H9 (cell line): ENCODE measurements around the gene RBMS3. TPM values are rescaled to one million over a fixed set of nuclear protein-coding genes. Genes with fewer than 3 reads are reported as not detected.

Experiments used
- DNase-seq: peaks from one replicate; pipeline ENCODE4 v3.0.0-alpha.2; 2017
- H2AFZ ChIP-seq: one replicate; pipeline ENCODE4 v1.6.1; 2013; ENCODE audit warnings: mild to moderate bottlenecking, low read length, control low read depth, moderate library complexity
- H2AK5ac ChIP-seq: 2 replicates; pipeline ENCODE4 v1.6.1; 2013; ENCODE audit warnings: low read length, control low read depth, mixed read lengths; ENCODE audit not compliant: insufficient read length
- H2BK120ac ChIP-seq: one replicate; pipeline ENCODE4 v1.6.1; 2013; ENCODE audit warnings: low read depth, mild to moderate bottlenecking, low read length, control low read depth, inconsistent platforms; ENCODE audit not compliant: poor library complexity, severe bottlenecking
- H2BK12ac ChIP-seq: 2 replicates; pipeline ENCODE4 v1.6.1; 2013; ENCODE audit warnings: low read length, control low read depth, mixed read lengths, low read depth; ENCODE audit not compliant: insufficient read length
- H2BK15ac ChIP-seq: 2 replicates; pipeline ENCODE4 v1.6.1; 2013; ENCODE audit warnings: low read depth, low read length, control low read depth
- H2BK20ac ChIP-seq: one replicate; pipeline ENCODE4 v1.6.1; 2013; ENCODE audit warnings: low read depth, mild to moderate bottlenecking, low read length, control low read depth, inconsistent platforms; ENCODE audit not compliant: poor library complexity, severe bottlenecking
- H2BK5ac ChIP-seq: 2 replicates; pipeline ENCODE4 v1.6.1; 2013; ENCODE audit warnings: low read length, control low read depth, mixed read lengths; ENCODE audit not compliant: insufficient read length
- H3K14ac ChIP-seq: 2 replicates; pipeline ENCODE4 v1.6.1; 2013; ENCODE audit warnings: low read length, control low read depth; ENCODE audit not compliant: insufficient read depth
- H3K18ac ChIP-seq: 2 replicates; pipeline ENCODE4 v1.6.1; 2013; ENCODE audit warnings: low read depth, mild to moderate bottlenecking, mixed read lengths, low read length, control low read depth; ENCODE audit not compliant: insufficient read length
- H3K23ac ChIP-seq: 2 replicates; pipeline ENCODE4 v1.6.1; 2013; ENCODE audit warnings: low read length, control low read depth, mixed read lengths, low read depth; ENCODE audit not compliant: insufficient read length
- H3K23me2 ChIP-seq: 2 replicates; pipeline ENCODE4 v1.6.1; 2013; ENCODE audit warnings: low read depth, mild to moderate bottlenecking, mixed read lengths, low read length, control low read depth; ENCODE audit not compliant: insufficient read length, poor library complexity, severe bottlenecking
- H3K27ac ChIP-seq: 2 replicates; pipeline ENCODE4 v1.5.1; 2013; ENCODE audit warnings: low read length, control low read depth, mixed read lengths, low read depth; ENCODE audit not compliant: insufficient read length
- H3K27me3 ChIP-seq: 2 replicates; pipeline ENCODE4 v1.6.1; 2013; ENCODE audit warnings: low read length, control low read depth, inconsistent platforms; ENCODE audit not compliant: insufficient read depth
- H3K4ac ChIP-seq: 2 replicates; pipeline ENCODE4 v1.6.1; 2013; ENCODE audit warnings: low read depth, mild to moderate bottlenecking, control low read depth, inconsistent platforms, low read length, moderate library complexity
- H3K4me1 ChIP-seq: 2 replicates; pipeline ENCODE4 v1.6.1; 2013; ENCODE audit warnings: low read length, control low read depth, inconsistent platforms; ENCODE audit not compliant: insufficient read depth
- H3K4me2 ChIP-seq: 2 replicates; pipeline ENCODE4 v1.6.1; 2013; ENCODE audit warnings: low read length, control low read depth, mixed read lengths; ENCODE audit not compliant: insufficient read length, insufficient read depth
- H3K56ac ChIP-seq: 2 replicates; pipeline ENCODE4 v1.6.1; 2013; ENCODE audit warnings: low read depth, mild to moderate bottlenecking, mixed read lengths, low read length, control low read depth; ENCODE audit not compliant: insufficient read length
- H3K79me1 ChIP-seq: 2 replicates; pipeline ENCODE4 v1.6.1; 2013; ENCODE audit warnings: low read depth, mild to moderate bottlenecking, moderate library complexity, low read length, control low read depth, inconsistent platforms; ENCODE audit not compliant: insufficient read depth, poor library complexity, severe bottlenecking
- H3K79me2 ChIP-seq: 2 replicates; pipeline ENCODE4 v1.6.1; 2013; ENCODE audit warnings: low read length, control low read depth, inconsistent platforms; ENCODE audit not compliant: insufficient read depth
- H3K9ac ChIP-seq: 2 replicates; pipeline ENCODE4 v1.6.1; 2013; ENCODE audit warnings: low read length, control low read depth, mixed read lengths; ENCODE audit not compliant: insufficient read length; ENCODE audit errors: extremely low read depth
- H3K9me3 ChIP-seq: one replicate; pipeline ENCODE4 v1.6.1; 2013; ENCODE audit warnings: low read depth, low read length, inconsistent platforms; ENCODE audit not compliant: control insufficient read depth
- H3T11ph ChIP-seq: one replicate; pipeline ENCODE4 v1.6.1; 2013; ENCODE audit warnings: mild to moderate bottlenecking, low read length, control low read depth, inconsistent platforms
- H4K20me1 ChIP-seq: one replicate; pipeline ENCODE4 v1.6.1; 2013; ENCODE audit not compliant: control insufficient read depth, insufficient read length, insufficient read depth
- H4K5ac ChIP-seq: 2 replicates; pipeline ENCODE4 v1.6.1; 2013; ENCODE audit warnings: low read depth, mild to moderate bottlenecking, mixed read lengths, low read length, control low read depth; ENCODE audit not compliant: insufficient read length
- H4K8ac ChIP-seq: replicated peaks from 2 replicates; pipeline ENCODE4 v1.6.1; 2013; ENCODE audit warnings: low read length, control low read depth, mixed read lengths, low read depth; ENCODE audit not compliant: insufficient read length
- H4K91ac ChIP-seq: 2 replicates; pipeline ENCODE4 v1.6.1; 2013; ENCODE audit warnings: low read depth, mild to moderate bottlenecking, moderate library complexity, mixed read lengths, low read length, control low read depth; ENCODE audit not compliant: insufficient read length
- H3K27ac Mint-ChIP-seq, 3 experiments: 2 replicates in 2 of 3; 3 replicates in 1 of 3; pipeline ENCODE4 v1.8.0; 2020 to 2021; ENCODE audit warnings: mixed read lengths in 3 of 3, mild to moderate bottlenecking in 1 of 3, moderate library complexity in 1 of 3
- H3K27me3 Mint-ChIP-seq: 2 replicates; pipeline ENCODE4 v1.8.0; 2021; ENCODE audit warnings: low read depth, mild to moderate bottlenecking, moderate library complexity, mixed read lengths
- H3K36me3 Mint-ChIP-seq, 3 experiments: 2 replicates in 2 of 3; 3 replicates in 1 of 3; pipeline ENCODE4 v1.8.0; 2020 to 2021; ENCODE audit warnings: low read depth in 3 of 3, mixed read lengths in 3 of 3; ENCODE audit not compliant: insufficient read depth in 1 of 3
- H3K4me1 Mint-ChIP-seq, 2 experiments: 2 replicates each; pipeline ENCODE4 v1.8.0; 2020; ENCODE audit warnings: mixed read lengths in 2 of 2
- H3K4me3 Mint-ChIP-seq, 2 experiments: 2 replicates in 1 of 2; 3 replicates in 1 of 2; pipeline ENCODE4 v1.8.0; 2020 to 2021; ENCODE audit warnings: mild to moderate bottlenecking in 2 of 2, mixed read lengths in 2 of 2, moderate library complexity in 1 of 2
- H3K9me3 Mint-ChIP-seq, 2 experiments: 2 replicates in 1 of 2; 3 replicates in 1 of 2; pipeline ENCODE4 v1.8.0; 2020; ENCODE audit warnings: mild to moderate bottlenecking in 2 of 2, mixed read lengths in 2 of 2, moderate library complexity in 1 of 2
- WGBS: extraction: QIAGEN DNeasy Blood & Tissue Kit; methylation state at CpG from one replicate; pipeline ENCODE4 v1.1.7; 2013; ENCODE audit warnings: missing lambda C conversion rate, low lambda C conversion rate, mixed read lengths; ENCODE audit not compliant: insufficient read length; ENCODE audit errors: extremely low coverage; 5-methylcytosine and 5-hydroxymethylcytosine counted together
- total RNA-seq: library from RNA; stranded (reverse); gene quantifications from 2 replicates; pipeline ENCODE4 v1.2.1, GENCODE V29; 2021
- TF ChIP-seq, protein P1 (sequence below): fragments of 200-600 bp; sonication (generic); conservative IDR thresholded peaks from 3 replicates; pipeline ENCODE4 v1.8.0; 2021; ENCODE audit warnings: antibody characterized with exemption, mild to moderate bottlenecking

RBMS3 gene
- total RNA-seq, 1 experiment from 2014 or later = 8.1 TPM

- no peak overlapping the region for H3K56ac ChIP-seq
- H3K27ac ChIP-seq = peak overlapping the region; percentile 86
- no peak overlapping the region for H2AK5ac ChIP-seq
- H4K20me1 ChIP-seq = no peaks in the 10 kb centered on the region
- no peak overlapping the region for H3T11ph ChIP-seq
- Mint-ChIP-seq H3K4me1 (peaks cover 41 to 58% of the 10 kb centered on the region in 2 experiments), H3K9me3 (no peaks in the 10 kb centered on the region), H3K27me3 (no peaks in the 10 kb centered on the region), H3K36me3 (no peaks in the 10 kb centered on the region), H3K27ac (peak overlapping the region; percentile 31 to 95 (median 91); a peak in 5 of 7 replicates), H3K4me3 (no peak overlapping the region; a peak in 1 of 5 replicates)
- no peaks in the 10 kb centered on the region for H3K9me3 ChIP-seq
- H3K14ac ChIP-seq = no peak overlapping the region
- peaks cover 6% of the 10 kb centered on the region; the same call in 1 of the 2 replicates for H3K4me1 ChIP-seq
- no peak overlapping the region for H4K8ac ChIP-seq
- no peak overlapping the region for H3K18ac ChIP-seq
- no peak overlapping the region for H2BK12ac ChIP-seq
- no peaks in the 10 kb centered on the region for H3K23me2 ChIP-seq
- H2BK120ac ChIP-seq = no peak overlapping the region
- TF ChIP-seq, protein P1, sequence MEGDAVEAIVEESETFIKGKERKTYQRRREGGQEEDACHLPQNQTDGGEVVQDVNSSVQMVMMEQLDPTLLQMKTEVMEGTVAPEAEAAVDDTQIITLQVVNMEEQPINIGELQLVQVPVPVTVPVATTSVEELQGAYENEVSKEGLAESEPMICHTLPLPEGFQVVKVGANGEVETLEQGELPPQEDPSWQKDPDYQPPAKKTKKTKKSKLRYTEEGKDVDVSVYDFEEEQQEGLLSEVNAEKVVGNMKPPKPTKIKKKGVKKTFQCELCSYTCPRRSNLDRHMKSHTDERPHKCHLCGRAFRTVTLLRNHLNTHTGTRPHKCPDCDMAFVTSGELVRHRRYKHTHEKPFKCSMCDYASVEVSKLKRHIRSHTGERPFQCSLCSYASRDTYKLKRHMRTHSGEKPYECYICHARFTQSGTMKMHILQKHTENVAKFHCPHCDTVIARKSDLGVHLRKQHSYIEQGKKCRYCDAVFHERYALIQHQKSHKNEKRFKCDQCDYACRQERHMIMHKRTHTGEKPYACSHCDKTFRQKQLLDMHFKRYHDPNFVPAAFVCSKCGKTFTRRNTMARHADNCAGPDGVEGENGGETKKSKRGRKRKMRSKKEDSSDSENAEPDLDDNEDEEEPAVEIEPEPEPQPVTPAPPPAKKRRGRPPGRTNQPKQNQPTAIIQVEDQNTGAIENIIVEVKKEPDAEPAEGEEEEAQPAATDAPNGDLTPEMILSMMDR = no peak
- H3K4ac ChIP-seq = no peak overlapping the region
- H2BK5ac ChIP-seq = no peak overlapping the region
- H3K79me1 ChIP-seq = no peaks in the 10 kb centered on the region
- H2BK15ac ChIP-seq = no peak overlapping the region
- H2AFZ ChIP-seq = no peak overlapping the region
- H3K23ac ChIP-seq = no peak overlapping the region
- H2BK20ac ChIP-seq = no peak overlapping the region
- H3K27me3 ChIP-seq = no peaks in the 10 kb centered on the region
- no peak overlapping the region for H4K5ac ChIP-seq
- H3K4me2 ChIP-seq = peak overlapping the region; percentile 40
- H3K79me2 ChIP-seq = no peaks in the 10 kb centered on the region
- H3K9ac ChIP-seq = no peak overlapping the region
- H4K91ac ChIP-seq = no peak overlapping the region
- no CpG with 5 or more reads among the region's 3 CpGs for WGBS
- DNase-seq = no peak
These were observed 64.8 kb downstream of the RBMS3 start for GRCh38 chr3:29345516-29346300.
